CMK (cell line): ENCODE data around the gene RNF213.
"Not testable (repeated sequence)": the region's sequence is repeated elsewhere in the genome, so short reads cannot be mapped to it uniquely, and the experiment has no call there.

Source experiments
- DNase-seq: peaks from one replicate; pipeline ENCODE4 v3.0.0-alpha.2; 2010; ENCODE audit warnings: low read depth

Gene RNF213

DNA sequence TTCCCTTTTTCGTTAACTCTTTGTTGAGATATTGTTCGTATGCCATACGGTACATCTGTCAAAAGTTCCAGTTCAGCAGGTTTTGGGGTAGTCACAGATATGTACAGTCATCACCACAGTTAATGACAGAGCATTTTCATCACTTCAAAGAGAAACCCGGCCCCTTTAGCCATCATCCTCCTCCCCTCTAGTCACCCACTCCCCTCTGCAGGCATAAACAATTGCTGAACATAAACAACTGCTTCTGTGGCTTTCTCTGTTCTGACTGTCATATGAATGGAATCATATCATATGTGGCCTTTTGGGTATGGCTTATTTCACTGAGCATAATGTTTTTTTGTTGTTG is 59.3 kb downstream of the RNF213 start:
- DNase-seq = no peak

DNA sequence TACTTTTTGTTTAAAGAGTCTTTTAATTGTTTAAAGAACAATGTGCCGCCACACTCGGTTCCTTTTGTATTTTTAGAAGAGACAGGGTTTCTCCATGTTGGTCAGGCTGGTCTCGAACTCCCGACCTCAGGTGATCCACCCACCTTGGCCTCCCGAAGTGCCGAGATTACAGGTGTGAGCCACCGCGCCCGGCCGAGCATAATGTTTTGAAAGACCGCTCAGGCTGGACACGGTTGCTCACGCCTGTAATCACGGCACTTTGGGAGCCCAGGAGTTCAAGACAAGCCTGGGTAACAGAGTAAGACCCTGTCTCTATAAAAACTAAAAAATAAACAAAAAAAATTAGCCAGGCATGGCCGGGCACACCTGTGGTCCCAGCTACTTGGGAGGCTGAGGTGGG is 59.8 kb downstream of the RNF213 start:
- no peak for DNase-seq

DNA sequence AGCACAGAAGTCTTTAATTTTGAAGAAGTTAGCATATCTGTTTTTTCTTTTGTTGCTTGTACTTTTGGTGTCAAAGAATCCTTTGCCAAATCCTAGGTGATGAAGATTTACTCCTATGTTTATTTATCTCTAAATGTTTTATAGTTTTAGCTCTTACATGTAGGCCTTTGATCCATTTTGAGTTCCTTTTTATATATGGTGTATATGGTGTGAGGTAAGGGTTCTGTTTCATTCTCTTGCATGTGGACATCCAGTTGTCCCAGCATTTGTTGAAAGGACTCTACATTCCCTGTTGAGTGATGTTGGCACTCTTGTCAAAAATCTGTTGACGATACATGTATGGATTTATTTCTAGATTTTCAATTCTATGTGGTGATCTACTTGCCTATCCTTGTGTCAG is 62.2 kb downstream of the RNF213 start:
- no peak for DNase-seq

DNA sequence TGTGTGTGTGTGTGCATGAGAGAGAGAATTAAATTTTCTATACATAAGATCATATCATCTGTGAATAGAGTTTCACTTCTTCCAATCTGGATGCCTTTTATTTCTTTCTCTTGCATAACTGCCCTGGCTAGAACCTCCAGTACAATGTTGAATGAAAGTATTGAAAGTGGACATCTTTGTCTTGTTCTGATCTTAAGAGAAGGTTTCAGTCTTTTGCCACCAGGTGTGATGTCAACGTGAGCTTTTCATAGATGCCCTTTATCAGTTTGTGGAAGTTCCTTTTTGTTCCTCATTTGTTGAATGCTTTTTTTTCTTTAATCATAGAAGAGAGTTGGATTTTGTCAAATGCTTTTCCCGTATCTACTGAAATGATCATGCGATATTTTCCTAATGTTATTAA is 63.3 kb downstream of the RNF213 start:
- DNase-seq = no peak

DNA sequence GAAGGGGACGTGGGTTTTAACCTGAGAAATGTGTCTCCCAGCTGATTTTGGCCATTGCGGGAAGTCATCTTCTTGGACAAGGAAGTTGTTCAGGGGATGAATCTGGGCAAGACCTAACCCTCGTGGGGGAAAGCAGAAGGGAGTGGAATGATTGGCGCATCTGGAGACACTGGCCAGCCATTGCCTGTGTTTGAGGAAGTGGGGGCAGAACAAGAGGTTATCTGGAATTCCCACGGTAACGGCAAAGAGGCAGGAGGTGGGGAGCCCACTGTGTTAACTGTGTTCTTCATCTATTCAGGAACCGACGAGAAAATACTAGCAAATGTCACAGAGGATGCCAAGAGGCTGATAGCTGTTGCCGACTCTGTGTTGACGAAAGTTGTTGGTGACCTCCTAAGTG is 66.9 kb downstream of the RNF213 start:
- peak; percentile 64 for DNase-seq

GRCh38 chr17:80328634-80329380 is 68.2 kb downstream of the RNF213 start:
- DNase-seq = peak; percentile 21

DNA sequence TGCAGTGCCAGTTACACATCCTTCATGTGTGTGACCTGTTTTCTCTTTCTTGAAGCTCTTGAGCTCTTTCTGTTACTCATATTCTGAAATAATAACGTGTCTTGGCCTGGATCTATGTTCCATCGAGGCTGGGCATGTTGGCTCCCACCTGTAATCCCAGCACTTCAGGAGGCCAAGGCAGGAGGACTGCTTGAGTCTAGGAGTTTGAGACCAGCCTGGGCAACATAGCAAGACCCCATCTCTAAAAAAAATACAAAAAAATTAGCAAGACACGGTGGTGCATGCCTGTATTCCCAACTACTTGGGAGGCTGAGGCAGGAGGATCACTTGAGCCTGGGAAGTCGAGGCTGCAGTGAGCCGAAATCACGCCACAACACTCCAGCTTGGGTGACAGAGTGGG is 68.8 kb downstream of the RNF213 start:
- DNase-seq = not testable (repeated sequence)

GRCh38 chr17:80330276-80330675 is 69.6 kb downstream of the RNF213 start:
- no peak for DNase-seq

DNA sequence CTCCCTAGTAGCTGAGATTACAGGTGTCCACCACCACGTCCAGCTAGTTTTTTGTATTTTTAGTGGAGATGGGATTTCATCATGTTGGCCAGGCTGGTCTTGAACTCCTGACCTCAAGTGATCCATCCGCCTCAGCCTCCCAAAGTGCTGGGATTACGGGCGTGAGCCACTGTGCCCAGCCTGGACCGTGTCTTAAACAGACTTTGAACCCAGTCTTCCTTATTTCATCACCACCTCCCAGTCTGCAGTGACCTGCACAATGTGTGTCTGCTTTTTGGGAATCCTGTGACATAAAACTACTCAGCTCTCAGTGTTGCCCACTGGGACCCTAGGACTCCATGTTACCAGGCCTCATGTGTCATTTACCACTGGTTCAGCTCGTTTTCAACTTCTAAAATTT is 70.3 kb downstream of the RNF213 start:
- not testable (repeated sequence) for DNase-seq

- DNase-seq = no peak
Measured at GRCh38 chr17:80331820-80332219, 71.2 kb downstream of the RNF213 start.

DNA sequence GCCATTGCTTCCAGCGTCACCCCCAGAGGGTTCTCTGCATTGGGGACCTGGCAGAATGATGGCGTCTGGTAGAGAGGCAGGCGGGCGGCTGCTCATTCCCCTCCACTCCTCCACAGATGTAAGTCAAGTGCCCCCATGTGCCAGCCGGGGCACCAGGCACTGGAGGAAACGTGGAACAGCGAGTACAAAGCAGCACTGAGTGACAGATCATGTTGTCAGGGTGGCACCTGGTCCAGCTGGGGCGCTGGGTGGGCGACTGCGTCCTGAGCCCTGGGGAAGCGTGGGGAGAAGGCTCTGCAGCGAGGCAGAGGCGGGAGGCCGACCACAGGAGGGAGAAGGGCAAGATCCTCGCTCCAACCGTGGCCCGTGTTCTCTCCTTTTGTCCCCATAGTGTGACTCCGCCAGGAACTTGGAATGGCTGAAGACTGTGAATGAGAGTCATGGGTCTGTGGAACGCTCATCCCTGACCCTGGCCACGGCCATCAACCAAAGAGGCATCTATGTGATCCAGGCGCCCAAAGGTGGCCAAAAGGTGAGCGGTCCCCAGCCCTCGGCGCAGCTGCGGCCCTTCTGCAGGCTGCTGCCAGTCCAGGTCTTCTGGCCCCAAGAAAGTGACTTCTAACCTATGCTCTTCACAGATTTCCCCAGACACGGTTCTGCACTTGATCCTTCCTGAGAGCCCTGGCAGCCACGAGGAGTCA is 76.7 kb downstream of the RNF213 start:
- DNase-seq = no peak

DNA sequence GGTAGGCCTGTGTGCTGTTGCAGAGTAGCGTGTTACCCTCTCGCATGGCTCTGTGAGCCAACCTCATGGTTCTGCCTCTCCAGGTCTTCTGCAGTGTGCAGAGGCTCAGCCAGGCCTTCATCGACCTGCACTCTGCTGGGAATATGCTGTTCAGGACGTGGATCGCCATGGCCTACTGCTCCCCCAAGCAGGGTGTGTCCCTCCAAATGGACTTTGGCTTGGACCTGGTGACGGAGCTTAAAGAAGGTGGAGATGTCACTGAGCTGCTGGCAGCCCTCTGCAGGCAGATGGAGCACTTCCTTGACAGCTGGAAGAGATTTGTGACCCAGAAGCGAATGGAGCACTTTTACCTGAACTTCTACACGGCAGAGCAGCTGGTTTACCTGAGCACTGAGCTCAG is 78.5 kb downstream of the RNF213 start:
- DNase-seq = no peak

DNA sequence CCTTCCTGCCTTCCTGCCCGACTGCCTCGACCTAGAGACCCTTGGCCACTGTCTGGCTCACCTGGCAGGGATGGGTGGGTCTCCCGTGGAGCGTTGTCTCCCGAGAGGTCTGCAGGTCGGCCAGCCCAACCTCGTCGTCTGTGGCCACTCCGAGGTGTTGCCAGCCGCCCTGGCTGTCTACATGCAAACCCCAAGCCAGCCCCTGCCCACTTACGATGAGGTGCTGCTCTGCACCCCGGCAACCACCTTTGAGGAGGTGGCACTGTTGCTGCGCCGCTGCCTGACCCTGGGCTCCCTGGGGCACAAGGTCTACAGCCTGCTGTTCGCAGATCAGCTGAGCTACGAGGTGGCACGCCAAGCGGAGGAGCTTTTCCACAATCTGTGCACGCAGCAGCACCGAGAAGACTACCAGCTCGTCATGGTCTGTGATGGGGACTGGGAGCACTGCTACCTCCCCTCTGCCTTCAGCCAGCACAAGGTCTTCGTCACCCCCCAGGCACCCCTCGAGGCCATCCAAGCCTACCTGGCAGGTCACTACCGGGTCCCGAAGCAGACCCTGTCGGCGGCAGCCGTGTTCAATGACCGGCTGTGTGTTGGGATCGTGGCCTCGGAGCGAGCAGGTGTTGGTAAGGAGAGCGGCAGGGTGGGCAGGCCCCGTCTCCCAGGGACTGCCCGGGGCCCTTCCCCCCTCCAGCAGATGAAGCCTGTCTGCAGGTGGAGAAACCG is 79.2 kb downstream of the RNF213 start:
- no peak for DNase-seq

- no peak for DNase-seq
Measured at GRCh38 chr17:80345321-80345720, 84.7 kb downstream of the RNF213 start.

DNA sequence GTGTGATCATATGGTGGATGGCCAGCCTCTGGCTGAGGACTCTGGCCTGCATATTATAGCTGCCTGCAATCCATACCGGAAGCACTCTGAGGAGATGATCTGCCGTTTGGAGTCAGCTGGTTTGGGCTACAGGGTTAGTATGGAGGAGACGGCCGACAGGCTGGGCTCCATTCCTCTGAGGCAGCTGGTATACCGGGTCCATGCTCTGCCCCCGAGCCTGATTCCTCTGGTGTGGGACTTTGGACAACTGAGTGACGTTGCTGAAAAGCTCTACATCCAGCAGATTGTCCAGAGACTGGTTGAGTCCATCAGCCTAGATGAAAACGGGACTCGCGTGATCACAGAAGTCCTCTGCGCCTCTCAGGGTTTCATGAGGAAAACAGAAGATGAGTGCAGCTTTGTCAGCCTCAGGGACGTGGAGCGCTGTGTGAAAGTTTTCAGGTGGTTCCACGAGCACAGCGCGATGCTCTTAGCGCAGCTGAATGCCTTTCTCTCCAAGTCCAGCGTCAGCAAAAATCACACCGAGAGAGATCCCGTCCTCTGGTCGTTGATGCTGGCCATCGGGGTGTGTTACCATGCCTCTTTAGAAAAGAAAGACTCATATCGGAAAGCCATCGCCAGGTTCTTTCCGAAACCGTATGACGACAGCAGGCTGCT is 85.3 kb downstream of the RNF213 start:
- no peak for DNase-seq

DNA sequence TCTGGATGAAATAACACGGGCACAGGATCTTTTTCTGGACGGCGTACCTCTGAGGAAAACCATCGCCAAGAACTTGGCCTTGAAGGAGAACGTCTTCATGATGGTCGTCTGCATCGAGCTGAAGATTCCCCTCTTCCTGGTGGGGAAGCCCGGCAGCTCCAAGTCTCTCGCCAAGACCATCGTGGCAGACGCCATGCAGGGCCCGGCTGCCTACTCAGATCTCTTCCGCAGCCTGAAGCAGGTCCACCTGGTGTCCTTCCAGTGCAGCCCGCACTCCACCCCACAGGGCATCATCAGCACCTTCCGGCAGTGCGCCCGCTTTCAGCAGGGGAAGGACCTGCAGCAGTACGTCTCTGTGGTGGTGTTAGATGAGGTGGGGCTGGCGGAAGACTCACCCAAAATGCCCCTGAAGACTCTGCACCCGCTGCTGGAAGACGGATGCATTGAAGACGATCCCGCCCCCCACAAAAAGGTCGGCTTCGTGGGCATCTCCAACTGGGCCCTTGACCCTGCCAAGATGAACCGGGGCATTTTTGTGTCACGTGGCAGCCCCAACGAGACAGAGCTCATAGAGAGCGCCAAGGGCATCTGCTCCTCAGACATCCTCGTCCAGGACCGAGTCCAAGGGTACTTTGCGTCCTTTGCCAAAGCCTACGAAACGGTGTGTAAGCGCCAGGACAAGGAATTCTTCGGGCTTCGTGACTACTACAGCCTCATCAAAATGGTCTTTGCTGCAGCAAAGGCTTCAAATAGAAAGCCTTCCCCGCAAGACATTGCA is 86.0 kb downstream of the RNF213 start:
- DNase-seq = no peak

DNA sequence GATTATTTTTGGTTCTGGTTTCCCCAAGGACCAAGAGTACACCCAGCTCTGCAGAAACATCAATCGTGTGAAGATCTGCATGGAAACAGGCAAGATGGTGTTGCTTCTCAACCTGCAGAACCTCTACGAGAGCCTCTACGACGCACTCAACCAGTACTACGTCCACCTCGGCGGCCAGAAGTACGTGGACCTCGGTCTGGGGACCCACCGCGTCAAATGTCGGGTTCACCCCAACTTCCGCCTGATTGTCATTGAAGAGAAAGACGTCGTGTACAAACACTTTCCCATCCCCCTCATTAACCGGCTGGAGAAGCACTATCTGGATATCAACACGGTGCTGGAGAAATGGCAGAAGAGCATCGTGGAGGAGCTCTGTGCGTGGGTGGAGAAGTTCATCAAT is 86.9 kb downstream of the RNF213 start:
- DNase-seq = no peak

GRCh38 chr17:80347948-80348351 is 87.3 kb downstream of the RNF213 start:
- DNase-seq = no peak

GRCh38 chr17:80348551-80349150 is 88.0 kb downstream of the RNF213 start:
- no peak for DNase-seq

- DNase-seq = no peak
Measured at GRCh38 chr17:80349151-80349651, 88.5 kb downstream of the RNF213 start.

DNA sequence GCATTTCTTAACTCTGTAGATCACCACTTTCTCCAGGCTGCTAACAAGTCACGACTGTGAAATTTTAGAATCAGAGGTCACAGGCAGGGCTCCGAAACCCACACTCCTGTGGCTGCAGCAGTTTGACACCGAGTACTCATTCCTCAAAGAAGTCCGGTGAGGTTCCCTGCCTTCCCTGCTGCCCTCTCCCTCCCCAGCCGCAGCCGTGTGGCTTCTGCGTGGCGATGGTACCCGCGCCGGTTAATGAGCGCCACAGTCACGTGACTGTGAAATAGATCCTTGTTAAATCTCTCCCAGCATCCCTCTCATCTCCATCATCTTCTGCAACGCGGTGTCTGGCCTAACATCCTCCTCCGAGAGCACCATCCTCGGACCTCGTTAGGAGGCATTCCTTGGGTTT is 89.1 kb downstream of the RNF213 start:
- no peak for DNase-seq
